GM23338 (cell line): ENCODE data around the gene UBE2E2. TPM values are rescaled to one million over a fixed set of nuclear protein-coding genes. Genes with fewer than 3 reads are reported as not detected.

Experiments used
- EZH2phosphoT487 ChIP-seq: fragments of 200-600 bp; sonication (generic); IDR thresholded peaks from one replicate; pipeline ENCODE4 v1.8.1; 2018; ENCODE audit warnings: antibody characterized with exemption; ENCODE audit not compliant: unreplicated experiment
- NANOG ChIP-seq: IDR thresholded peaks from 2 replicates; pipeline ENCODE4 v1.6.1; 2016; ENCODE audit warnings: antibody characterized with exemption, borderline replicate concordance
- STAT1 ChIP-seq: IDR thresholded peaks from one replicate; pipeline ENCODE4 v1.6.1; 2016; ENCODE audit warnings: antibody characterized with exemption; ENCODE audit not compliant: unreplicated experiment
- ZNF114 ChIP-seq: fragments of 250-450 bp; sonication (Bioruptor Pico); IDR thresholded peaks from 2 replicates; pipeline ENCODE4 v1.5.0; 2020; ENCODE audit warnings: mild to moderate bottlenecking, moderate library complexity
- ZNF331 ChIP-seq: fragments of 250-450 bp; sonication (Bioruptor Pico); IDR thresholded peaks from 2 replicates; pipeline ENCODE4 v1.5.0; 2020; ENCODE audit warnings: low read depth, mild to moderate bottlenecking, moderate library complexity
- polyA plus RNA-seq: library from polyadenylated mRNA; unstranded; fragments of >200 nt; fragmentation: Nextera tagmentation; extraction: Ambion mirVana; gene quantifications from 2 replicates; pipeline ENCODE4 v1.2.1, GENCODE V29; 2016
- total RNA-seq: library from RNA; depleted of rRNA; stranded (reverse); fragments of >200 nt; shearing (Covaris generic); gene quantifications from 2 replicates; pipeline ENCODE4 v1.2.3, GENCODE V29; 2014
- TF ChIP-seq, protein P1 (sequence below): fragments of 250-450 bp; sonication (Bioruptor Pico); IDR thresholded peaks from 2 replicates; pipeline ENCODE4 v1.5.0; 2020; ENCODE audit warnings: mild to moderate bottlenecking, moderate library complexity
- TF ChIP-seq, protein P2 (sequence below), 2 experiments: fragments of 200-600 bp in 1 of 2; sonication (generic) in 1 of 2; conservative IDR thresholded peaks; 2 replicates each; pipeline versions ENCODE4 v1.5.1 to v1.6.1; 2016 to 2017; ENCODE audit warnings: antibody characterized with exemption in 2 of 2, low read depth in 2 of 2, mild to moderate bottlenecking in 2 of 2, moderate library complexity in 1 of 2
- TF ChIP-seq, protein P3 (sequence below): IDR thresholded peaks from 2 replicates; pipeline ENCODE4 v1.6.1; 2016; ENCODE audit warnings: antibody characterized with exemption

Gene UBE2E2
- total and polyA plus RNA-seq, 2 experiments from 2014 or later: 86.9 to 169 TPM

DNA sequence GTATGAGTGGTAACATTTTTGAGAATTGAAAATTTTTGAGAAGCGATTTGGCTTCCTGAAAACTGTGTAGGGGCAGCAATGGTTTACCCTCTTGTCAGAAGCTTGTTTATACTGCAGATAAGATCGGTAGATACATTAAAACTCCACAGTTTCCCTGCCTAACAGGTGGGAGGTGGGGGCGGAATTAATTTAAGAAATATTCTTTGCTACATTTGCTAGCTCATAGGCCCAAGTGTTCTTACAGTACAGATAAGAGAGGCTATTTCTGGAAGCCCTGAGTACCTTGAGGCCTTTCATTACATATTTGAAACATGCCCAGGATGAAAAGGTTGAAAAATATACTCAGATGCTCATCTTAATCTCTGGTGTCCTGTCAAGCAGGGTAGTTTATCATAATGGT, 285.5 kb downstream of the UBE2E2 start (continued):
- TF ChIP-seq, protein P1, sequence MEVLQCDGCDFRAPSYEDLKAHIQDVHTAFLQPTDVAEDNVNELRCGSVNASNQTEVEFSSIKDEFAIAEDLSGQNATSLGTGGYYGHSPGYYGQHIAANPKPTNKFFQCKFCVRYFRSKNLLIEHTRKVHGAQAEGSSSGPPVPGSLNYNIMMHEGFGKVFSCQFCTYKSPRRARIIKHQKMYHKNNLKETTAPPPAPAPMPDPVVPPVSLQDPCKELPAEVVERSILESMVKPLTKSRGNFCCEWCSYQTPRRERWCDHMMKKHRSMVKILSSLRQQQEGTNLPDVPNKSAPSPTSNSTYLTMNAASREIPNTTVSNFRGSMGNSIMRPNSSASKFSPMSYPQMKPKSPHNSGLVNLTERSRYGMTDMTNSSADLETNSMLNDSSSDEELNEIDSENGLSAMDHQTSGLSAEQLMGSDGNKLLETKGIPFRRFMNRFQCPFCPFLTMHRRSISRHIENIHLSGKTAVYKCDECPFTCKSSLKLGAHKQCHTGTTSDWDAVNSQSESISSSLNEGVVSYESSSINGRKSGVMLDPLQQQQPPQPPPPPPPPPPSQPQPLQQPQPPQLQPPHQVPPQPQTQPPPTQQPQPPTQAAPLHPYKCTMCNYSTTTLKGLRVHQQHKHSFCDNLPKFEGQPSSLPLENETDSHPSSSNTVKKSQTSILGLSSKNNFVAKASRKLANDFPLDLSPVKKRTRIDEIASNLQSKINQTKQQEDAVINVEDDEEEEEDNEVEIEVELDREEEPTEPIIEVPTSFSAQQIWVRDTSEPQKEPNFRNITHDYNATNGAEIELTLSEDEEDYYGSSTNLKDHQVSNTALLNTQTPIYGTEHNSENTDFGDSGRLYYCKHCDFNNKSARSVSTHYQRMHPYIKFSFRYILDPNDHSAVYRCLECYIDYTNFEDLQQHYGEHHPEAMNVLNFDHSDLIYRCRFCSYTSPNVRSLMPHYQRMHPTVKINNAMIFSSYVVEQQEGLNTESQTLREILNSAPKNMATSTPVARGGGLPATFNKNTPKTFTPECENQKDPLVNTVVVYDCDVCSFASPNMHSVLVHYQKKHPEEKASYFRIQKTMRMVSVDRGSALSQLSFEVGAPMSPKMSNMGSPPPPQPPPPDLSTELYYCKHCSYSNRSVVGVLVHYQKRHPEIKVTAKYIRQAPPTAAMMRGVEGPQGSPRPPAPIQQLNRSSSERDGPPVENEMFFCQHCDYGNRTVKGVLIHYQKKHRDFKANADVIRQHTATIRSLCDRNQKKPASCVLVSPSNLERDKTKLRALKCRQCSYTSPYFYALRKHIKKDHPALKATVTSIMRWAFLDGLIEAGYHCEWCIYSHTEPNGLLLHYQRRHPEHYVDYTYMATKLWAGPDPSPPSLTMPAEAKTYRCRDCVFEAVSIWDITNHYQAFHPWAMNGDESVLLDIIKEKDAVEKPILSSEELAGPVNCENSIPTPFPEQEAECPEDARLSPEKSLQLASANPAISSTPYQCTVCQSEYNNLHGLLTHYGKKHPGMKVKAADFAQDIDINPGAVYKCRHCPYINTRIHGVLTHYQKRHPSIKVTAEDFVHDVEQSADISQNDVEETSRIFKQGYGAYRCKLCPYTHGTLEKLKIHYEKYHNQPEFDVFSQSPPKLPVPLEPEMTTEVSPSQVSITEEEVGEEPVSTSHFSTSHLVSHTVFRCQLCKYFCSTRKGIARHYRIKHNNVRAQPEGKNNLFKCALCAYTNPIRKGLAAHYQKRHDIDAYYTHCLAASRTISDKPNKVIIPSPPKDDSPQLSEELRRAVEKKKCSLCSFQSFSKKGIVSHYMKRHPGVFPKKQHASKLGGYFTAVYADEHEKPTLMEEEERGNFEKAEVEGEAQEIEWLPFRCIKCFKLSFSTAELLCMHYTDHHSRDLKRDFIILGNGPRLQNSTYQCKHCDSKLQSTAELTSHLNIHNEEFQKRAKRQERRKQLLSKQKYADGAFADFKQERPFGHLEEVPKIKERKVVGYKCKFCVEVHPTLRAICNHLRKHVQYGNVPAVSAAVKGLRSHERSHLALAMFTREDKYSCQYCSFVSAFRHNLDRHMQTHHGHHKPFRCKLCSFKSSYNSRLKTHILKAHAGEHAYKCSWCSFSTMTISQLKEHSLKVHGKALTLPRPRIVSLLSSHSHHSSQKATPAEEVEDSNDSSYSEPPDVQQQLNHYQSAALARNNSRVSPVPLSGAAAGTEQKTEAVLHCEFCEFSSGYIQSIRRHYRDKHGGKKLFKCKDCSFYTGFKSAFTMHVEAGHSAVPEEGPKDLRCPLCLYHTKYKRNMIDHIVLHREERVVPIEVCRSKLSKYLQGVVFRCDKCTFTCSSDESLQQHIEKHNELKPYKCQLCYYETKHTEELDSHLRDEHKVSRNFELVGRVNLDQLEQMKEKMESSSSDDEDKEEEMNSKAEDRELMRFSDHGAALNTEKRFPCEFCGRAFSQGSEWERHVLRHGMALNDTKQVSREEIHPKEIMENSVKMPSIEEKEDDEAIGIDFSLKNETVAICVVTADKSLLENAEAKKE (CRISPR knock-in tag): no peak
- TF ChIP-seq STAT1: no peak
- TF ChIP-seq, protein P2, sequence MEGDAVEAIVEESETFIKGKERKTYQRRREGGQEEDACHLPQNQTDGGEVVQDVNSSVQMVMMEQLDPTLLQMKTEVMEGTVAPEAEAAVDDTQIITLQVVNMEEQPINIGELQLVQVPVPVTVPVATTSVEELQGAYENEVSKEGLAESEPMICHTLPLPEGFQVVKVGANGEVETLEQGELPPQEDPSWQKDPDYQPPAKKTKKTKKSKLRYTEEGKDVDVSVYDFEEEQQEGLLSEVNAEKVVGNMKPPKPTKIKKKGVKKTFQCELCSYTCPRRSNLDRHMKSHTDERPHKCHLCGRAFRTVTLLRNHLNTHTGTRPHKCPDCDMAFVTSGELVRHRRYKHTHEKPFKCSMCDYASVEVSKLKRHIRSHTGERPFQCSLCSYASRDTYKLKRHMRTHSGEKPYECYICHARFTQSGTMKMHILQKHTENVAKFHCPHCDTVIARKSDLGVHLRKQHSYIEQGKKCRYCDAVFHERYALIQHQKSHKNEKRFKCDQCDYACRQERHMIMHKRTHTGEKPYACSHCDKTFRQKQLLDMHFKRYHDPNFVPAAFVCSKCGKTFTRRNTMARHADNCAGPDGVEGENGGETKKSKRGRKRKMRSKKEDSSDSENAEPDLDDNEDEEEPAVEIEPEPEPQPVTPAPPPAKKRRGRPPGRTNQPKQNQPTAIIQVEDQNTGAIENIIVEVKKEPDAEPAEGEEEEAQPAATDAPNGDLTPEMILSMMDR (conservative IDR thresholded peaks at IDR 0.05; ENCODE audit: low read depth in 2 of 2): no peak
- TF ChIP-seq ZNF114 (CRISPR knock-in tag): no peak
- TF ChIP-seq EZH2phosphoT487: no peak
- TF ChIP-seq ZNF331 (CRISPR knock-in tag): no peak
- TF ChIP-seq, protein P3, sequence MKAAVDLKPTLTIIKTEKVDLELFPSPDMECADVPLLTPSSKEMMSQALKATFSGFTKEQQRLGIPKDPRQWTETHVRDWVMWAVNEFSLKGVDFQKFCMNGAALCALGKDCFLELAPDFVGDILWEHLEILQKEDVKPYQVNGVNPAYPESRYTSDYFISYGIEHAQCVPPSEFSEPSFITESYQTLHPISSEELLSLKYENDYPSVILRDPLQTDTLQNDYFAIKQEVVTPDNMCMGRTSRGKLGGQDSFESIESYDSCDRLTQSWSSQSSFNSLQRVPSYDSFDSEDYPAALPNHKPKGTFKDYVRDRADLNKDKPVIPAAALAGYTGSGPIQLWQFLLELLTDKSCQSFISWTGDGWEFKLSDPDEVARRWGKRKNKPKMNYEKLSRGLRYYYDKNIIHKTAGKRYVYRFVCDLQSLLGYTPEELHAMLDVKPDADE: no peak
- no peak for TF ChIP-seq NANOG
